Measurements from ENCODE around the gene HERC2. TPM values are rescaled to one million over a fixed set of nuclear protein-coding genes. Genes with fewer than 3 reads are reported as not detected.
"Not testable (repeated sequence)": the region's sequence is repeated elsewhere in the genome, so short reads cannot be mapped to it uniquely, and the experiment has no call there.

Gene HERC2
- total and polyA plus RNA-seq, 2 of the 8 experiments (the other 6 are each of a cell fraction or from before 2014, with no cell fraction given) = 83.0 to 88.7 TPM

GRCh38 chr15:28316958-28317357 lies 5.0 kb downstream of the HERC2 start:
- not testable (repeated sequence) for H3K23ac ChIP-seq (ENCODE audit: insufficient read length); H3K27me3 ChIP-seq (replicated peaks in 1 of 4; ENCODE audit: control insufficient read depth in 3 of 4, extremely low read depth in 1 of 4, insufficient read depth in 3 of 4, low read length in 3 of 4); H3K9ac ChIP-seq (replicated peaks in 1 of 4; ENCODE audit: extremely low read depth in 1 of 4, low read depth in 3 of 4, low read length in 3 of 4); DNase-seq (ENCODE audit: low read depth in 1 of 2, low spot score in 2 of 2); H3K4me2 ChIP-seq (ENCODE audit: insufficient read depth in 1 of 2, low read depth in 2 of 2, low read length in 2 of 2); H2BK120ac ChIP-seq (replicated peaks; ENCODE audit: low read depth, low read length); H2AFZ ChIP-seq (ENCODE audit: low read length); H3K14ac ChIP-seq (ENCODE audit: insufficient read length); H3K4ac ChIP-seq (replicated peaks; ENCODE audit: insufficient read length, low read depth, low read length); H3K4me3 ChIP-seq (ENCODE audit: extremely low read depth in 1 of 4, insufficient read depth in 2 of 4, low read depth in 3 of 4, low read length in 4 of 4); H3K56ac ChIP-seq (replicated peaks; ENCODE audit: insufficient read length, low read depth, low read length); H4K91ac ChIP-seq (replicated peaks; ENCODE audit: insufficient read length, low read length); H4K20me1 ChIP-seq (replicated peaks in 1 of 2; ENCODE audit: control insufficient read depth in 1 of 2, insufficient read depth in 2 of 2, low read length in 2 of 2); H3K18ac ChIP-seq (ENCODE audit: extremely low read depth, low read length); H3K9me3 ChIP-seq (ENCODE audit: insufficient read depth in 2 of 2, low read depth in 1 of 2, low read length in 1 of 2); FAIRE-seq; H3K4me1 ChIP-seq (replicated peaks in 1 of 4; ENCODE audit: control insufficient read depth in 3 of 4, insufficient read depth in 4 of 4, low read length in 3 of 4); H2BK15ac ChIP-seq (ENCODE audit: low read length); H2BK20ac ChIP-seq (ENCODE audit: low read length); H3K79me1 ChIP-seq (ENCODE audit: low read depth, low read length); H3K36me3 ChIP-seq (ENCODE audit: control insufficient read depth in 2 of 4, insufficient read depth in 4 of 4, low read length in 3 of 4); H3K27ac ChIP-seq (ENCODE audit: low read depth, low read length); H2BK12ac ChIP-seq (ENCODE audit: low read depth, low read length); H4K8ac ChIP-seq (ENCODE audit: extremely low read depth, insufficient read depth, low read length); H2BK5ac ChIP-seq (ENCODE audit: low read depth, low read length); H4K5ac ChIP-seq (ENCODE audit: insufficient read length, low read depth, low read length); H2AK5ac ChIP-seq (ENCODE audit: low read depth, low read length); H3K23me2 ChIP-seq (ENCODE audit: low read depth, low read length)
- H3K79me2 ChIP-seq (ENCODE audit: control insufficient read depth in 1 of 2, insufficient read depth in 2 of 2, low read length in 2 of 2) = peaks cover 0 to 34% of the 10 kb centered on the region in 2 experiments; a peak in 2 of 4 replicates
- POLR2A ChIA-PET (ENCODE audit: partially characterized antibody) = interaction anchor here (0.6 kb wide), 1 partner anchor 191 kb away, joined by 3 read pairs; no protein-coding TSS in a partner anchor
- WGBS, 2 experiments (ENCODE audit: extremely low coverage in 1 of 2, insufficient coverage in 1 of 2, insufficient read length in 1 of 2, insufficient replicate concordance in 2 of 2, low coverage in 1 of 2, low lambda C conversion rate in 2 of 2, missing lambda C conversion rate in 1 of 2) = 90% methylated on average over 7 of the region's 7 CpGs; no CpG with 5 or more reads in 1 of the 2 experiments
- CTCF ChIA-PET (ENCODE audit: partially characterized antibody) = interaction anchor here (0.7 kb wide), 1 partner anchor 1710 kb away, joined by 3 read pairs; no protein-coding TSS in a partner anchor

GRCh38 chr15:28310454-28310853 lies 11.5 kb downstream of the HERC2 start:
- WGBS, 2 experiments (ENCODE audit: extremely low coverage in 1 of 2, insufficient coverage in 1 of 2, insufficient read length in 1 of 2, insufficient replicate concordance in 2 of 2, low coverage in 1 of 2, low lambda C conversion rate in 2 of 2, missing lambda C conversion rate in 1 of 2) = 70% methylated on average over 4 of the region's 11 CpGs; no CpG with 5 or more reads in 1 of the 2 experiments
- H2AK5ac ChIP-seq (ENCODE audit: low read depth, low read length); H4K5ac ChIP-seq (ENCODE audit: insufficient read length, low read depth, low read length); H3K18ac ChIP-seq (ENCODE audit: extremely low read depth, low read length); H2AFZ ChIP-seq (ENCODE audit: low read length); H3K27ac ChIP-seq (ENCODE audit: low read depth, low read length); H2BK15ac ChIP-seq (ENCODE audit: low read length); H3K56ac ChIP-seq (replicated peaks; ENCODE audit: insufficient read length, low read depth, low read length); H3K4ac ChIP-seq (replicated peaks; ENCODE audit: insufficient read length, low read depth, low read length); FAIRE-seq; H3K23me2 ChIP-seq (ENCODE audit: low read depth, low read length); H3K9me3 ChIP-seq (ENCODE audit: insufficient read depth in 2 of 2, low read depth in 1 of 2, low read length in 1 of 2); H3K4me1 ChIP-seq (replicated peaks in 1 of 4; ENCODE audit: control insufficient read depth in 3 of 4, insufficient read depth in 4 of 4, low read length in 3 of 4); POLR2A ChIA-PET (ENCODE audit: partially characterized antibody); H4K20me1 ChIP-seq (replicated peaks in 1 of 2; ENCODE audit: control insufficient read depth in 1 of 2, insufficient read depth in 2 of 2, low read length in 2 of 2); H2BK5ac ChIP-seq (ENCODE audit: low read depth, low read length); H3K27me3 ChIP-seq (replicated peaks in 1 of 4; ENCODE audit: control insufficient read depth in 3 of 4, extremely low read depth in 1 of 4, insufficient read depth in 3 of 4, low read length in 3 of 4); H3K79me1 ChIP-seq (ENCODE audit: low read depth, low read length); H3K4me3 ChIP-seq (ENCODE audit: extremely low read depth in 1 of 4, insufficient read depth in 2 of 4, low read depth in 3 of 4, low read length in 4 of 4); H3K9ac ChIP-seq (replicated peaks in 1 of 4; ENCODE audit: extremely low read depth in 1 of 4, low read depth in 3 of 4, low read length in 3 of 4); H3K23ac ChIP-seq (ENCODE audit: insufficient read length); H2BK20ac ChIP-seq (ENCODE audit: low read length); H3K14ac ChIP-seq (ENCODE audit: insufficient read length); H2BK120ac ChIP-seq (replicated peaks; ENCODE audit: low read depth, low read length); H4K91ac ChIP-seq (replicated peaks; ENCODE audit: insufficient read length, low read length); CTCF ChIA-PET (ENCODE audit: partially characterized antibody); H2BK12ac ChIP-seq (ENCODE audit: low read depth, low read length); H3K4me2 ChIP-seq (ENCODE audit: insufficient read depth in 1 of 2, low read depth in 2 of 2, low read length in 2 of 2); DNase-seq (ENCODE audit: low read depth in 1 of 2, low spot score in 2 of 2); H4K8ac ChIP-seq (ENCODE audit: extremely low read depth, insufficient read depth, low read length): not testable (repeated sequence)
- H3K36me3 ChIP-seq (ENCODE audit: control insufficient read depth in 2 of 4, insufficient read depth in 4 of 4, low read length in 3 of 4) = peaks cover 4 to 30% (median 11%) of the 10 kb centered on the region in 4 experiments; a peak in 5 of 8 replicates
- peaks cover 0 to 13% of the 10 kb centered on the region in 2 experiments; a peak in 2 of 4 replicates for H3K79me2 ChIP-seq (ENCODE audit: control insufficient read depth in 1 of 2, insufficient read depth in 2 of 2, low read length in 2 of 2)
